ENCODE data around the gene TMOD1.

DNA sequence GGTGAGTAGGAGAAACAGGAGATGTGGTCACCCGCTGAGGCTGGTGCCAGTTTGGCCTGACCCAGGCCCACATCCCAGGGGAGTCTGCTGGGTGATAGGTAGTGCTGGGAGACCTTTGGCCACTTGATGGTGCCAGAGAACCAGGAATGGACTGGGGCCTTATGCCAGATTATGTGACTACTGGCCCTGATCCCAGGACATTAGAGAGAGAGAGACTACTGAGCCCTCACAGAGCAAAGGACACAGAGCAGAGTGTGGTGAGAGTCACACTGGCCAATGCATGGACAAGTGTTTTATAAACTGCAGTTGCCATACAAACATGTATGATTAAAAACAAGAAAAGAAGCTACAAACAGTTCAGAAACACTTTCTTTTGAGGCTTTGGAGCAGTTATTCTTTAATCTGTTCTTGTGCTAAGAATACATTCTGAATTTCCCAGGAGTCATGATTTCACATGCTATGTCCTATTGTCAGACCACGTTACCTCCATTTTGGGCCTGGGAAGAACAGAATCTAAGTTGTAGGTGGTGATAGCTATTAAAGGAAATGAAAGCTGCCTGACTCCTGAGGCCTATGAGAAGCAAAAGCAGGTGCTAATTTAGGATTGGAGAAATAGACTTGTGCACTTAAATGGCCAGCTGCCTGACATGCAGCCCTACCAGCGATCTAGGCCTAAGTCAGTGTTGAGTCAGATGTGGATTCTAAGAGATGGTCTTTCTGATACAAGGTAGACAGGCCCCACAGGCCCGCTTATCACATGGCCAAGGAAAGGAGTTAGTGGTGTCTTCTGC, 32.6 kb upstream of the TMOD1 start:
- TF ChIP-seq, protein P1, sequence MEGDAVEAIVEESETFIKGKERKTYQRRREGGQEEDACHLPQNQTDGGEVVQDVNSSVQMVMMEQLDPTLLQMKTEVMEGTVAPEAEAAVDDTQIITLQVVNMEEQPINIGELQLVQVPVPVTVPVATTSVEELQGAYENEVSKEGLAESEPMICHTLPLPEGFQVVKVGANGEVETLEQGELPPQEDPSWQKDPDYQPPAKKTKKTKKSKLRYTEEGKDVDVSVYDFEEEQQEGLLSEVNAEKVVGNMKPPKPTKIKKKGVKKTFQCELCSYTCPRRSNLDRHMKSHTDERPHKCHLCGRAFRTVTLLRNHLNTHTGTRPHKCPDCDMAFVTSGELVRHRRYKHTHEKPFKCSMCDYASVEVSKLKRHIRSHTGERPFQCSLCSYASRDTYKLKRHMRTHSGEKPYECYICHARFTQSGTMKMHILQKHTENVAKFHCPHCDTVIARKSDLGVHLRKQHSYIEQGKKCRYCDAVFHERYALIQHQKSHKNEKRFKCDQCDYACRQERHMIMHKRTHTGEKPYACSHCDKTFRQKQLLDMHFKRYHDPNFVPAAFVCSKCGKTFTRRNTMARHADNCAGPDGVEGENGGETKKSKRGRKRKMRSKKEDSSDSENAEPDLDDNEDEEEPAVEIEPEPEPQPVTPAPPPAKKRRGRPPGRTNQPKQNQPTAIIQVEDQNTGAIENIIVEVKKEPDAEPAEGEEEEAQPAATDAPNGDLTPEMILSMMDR (IDR thresholded peaks at IDR 0.05): peak; percentile 85
- TF ChIP-seq ZFX (IDR thresholded peaks at IDR 0.05; ENCODE audit: borderline replicate concordance): no peak

Data from 22Rv1 (cell line).